ENCODE measurements around the gene PPM1H.

PPM1H gene

DNA sequence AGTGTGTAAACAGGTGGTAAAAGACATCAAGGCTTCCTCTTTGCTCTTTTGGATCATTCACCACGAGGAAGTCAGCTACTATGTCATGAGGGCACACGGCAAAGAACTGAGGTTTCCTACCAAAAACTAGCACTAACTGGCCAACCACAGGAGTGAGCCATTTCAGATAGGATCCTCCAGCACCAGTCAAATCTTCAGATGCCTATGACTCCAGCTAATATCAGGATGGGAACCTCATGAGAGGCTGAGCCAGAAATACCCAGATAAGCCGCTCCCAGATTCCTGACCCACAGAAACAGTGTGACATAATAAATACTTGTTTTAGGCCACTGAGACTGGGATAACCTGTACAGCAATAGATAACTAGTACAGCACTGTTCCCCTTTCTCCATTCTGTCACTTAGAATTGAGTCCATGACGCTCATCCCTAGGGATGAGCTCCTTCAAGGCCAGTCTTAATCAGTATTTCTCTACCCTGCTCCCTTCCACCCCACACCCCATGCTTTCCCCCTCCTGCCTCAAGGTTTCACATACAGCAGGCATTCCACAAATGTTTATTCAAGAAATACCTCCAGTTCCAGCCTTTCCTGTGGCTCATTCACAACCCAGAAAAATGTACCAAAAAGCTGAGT is 68.4 kb downstream of the PPM1H start:
- TF ChIP-seq, protein P1, sequence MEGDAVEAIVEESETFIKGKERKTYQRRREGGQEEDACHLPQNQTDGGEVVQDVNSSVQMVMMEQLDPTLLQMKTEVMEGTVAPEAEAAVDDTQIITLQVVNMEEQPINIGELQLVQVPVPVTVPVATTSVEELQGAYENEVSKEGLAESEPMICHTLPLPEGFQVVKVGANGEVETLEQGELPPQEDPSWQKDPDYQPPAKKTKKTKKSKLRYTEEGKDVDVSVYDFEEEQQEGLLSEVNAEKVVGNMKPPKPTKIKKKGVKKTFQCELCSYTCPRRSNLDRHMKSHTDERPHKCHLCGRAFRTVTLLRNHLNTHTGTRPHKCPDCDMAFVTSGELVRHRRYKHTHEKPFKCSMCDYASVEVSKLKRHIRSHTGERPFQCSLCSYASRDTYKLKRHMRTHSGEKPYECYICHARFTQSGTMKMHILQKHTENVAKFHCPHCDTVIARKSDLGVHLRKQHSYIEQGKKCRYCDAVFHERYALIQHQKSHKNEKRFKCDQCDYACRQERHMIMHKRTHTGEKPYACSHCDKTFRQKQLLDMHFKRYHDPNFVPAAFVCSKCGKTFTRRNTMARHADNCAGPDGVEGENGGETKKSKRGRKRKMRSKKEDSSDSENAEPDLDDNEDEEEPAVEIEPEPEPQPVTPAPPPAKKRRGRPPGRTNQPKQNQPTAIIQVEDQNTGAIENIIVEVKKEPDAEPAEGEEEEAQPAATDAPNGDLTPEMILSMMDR (IDR thresholded peaks at IDR 0.05; ENCODE audit: low read depth, low read length) = no peak
- DNase-seq (ENCODE audit: extremely low read depth, low read depth) = no peak

DNA sequence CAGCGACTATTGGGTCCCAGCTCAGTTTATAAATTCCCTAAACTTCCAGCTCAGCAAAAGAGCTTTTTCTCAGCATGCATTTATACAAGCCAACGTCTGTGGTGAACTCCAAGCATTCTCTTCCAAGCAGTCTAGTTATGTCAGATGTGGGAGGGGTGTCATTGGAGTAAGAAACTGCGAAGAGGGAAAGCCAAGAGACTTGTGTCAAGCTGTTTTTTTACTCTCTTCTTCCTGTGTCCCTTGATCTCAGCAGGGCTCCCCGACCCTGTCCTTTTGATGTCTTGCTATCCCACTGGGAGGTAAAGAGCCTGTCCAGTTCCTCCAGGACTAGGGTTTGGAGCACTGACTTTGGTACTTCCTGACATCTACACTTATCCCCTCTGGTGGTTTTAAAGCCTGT is 69.0 kb downstream of the PPM1H start:
- TF ChIP-seq, protein P1 (IDR thresholded peaks at IDR 0.05; ENCODE audit: low read depth, low read length) = no peak
- no peak for DNase-seq (ENCODE audit: extremely low read depth, low read depth)

GRCh38 chr12:62865065-62865464 is 69.9 kb downstream of the PPM1H start:
- DNase-seq (ENCODE audit: extremely low read depth, low read depth) = no peak

DNA sequence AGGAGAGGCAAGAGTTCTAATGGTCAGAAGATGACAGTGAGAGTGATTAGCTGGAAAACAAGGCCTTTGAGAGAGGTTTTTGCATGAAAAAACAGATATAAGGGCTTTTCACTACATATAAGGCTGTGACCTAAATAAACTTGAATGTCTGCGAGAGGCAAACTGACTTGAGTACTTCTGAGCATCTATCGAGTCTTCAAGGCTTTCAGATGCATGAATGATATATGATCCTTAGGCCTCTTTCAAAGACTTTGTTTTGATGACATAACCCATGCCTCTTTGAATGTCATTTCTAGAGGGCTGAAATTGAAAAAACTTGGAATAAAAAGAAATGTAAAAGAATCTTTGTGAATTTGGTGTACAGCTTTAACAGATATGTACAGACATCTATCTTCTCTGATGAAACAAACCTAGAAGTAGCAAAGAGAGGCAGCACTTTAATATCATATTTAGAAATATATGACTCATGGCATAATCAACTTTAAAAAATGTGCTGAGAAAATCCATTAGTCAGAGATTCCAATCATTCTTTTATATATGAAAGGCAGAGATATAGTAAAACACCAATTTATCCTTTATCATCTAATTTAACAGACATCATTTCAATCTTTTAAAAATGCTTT is 72.6 kb downstream of the PPM1H start:
- TF ChIP-seq, protein P1 (IDR thresholded peaks at IDR 0.05; ENCODE audit: low read depth, low read length) = no peak
- no peak for DNase-seq (ENCODE audit: extremely low read depth, low read depth)

More at GRCh38 chr12:62865065-62865464, 69.9 kb downstream of the PPM1H start:
- TF ChIP-seq, protein P1 (IDR thresholded peaks at IDR 0.05; ENCODE audit: low read depth, low read length) = no peak

DNA sequence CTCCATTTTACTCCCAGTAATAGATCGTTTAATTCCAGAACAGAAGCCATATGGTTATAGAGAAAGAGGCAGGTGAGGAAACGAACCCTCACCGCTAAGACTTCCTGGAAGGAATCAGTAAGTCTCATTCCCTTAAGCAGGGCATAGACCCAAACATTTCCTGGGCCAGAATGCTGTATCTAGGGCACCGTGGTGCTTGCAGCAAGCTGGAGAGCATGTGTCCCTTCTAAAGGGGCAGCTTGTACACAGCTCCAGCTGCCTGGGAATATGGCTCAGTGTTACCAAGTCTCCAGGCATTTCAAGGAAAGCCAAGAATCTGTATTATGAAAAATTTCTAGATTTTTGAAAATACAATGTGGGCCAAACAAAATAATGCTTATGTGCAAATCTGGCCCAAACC is 73.4 kb downstream of the PPM1H start:
- TF ChIP-seq, protein P1 (IDR thresholded peaks at IDR 0.05; ENCODE audit: low read depth, low read length) = no peak
- DNase-seq (ENCODE audit: extremely low read depth, low read depth) = no peak

DNA sequence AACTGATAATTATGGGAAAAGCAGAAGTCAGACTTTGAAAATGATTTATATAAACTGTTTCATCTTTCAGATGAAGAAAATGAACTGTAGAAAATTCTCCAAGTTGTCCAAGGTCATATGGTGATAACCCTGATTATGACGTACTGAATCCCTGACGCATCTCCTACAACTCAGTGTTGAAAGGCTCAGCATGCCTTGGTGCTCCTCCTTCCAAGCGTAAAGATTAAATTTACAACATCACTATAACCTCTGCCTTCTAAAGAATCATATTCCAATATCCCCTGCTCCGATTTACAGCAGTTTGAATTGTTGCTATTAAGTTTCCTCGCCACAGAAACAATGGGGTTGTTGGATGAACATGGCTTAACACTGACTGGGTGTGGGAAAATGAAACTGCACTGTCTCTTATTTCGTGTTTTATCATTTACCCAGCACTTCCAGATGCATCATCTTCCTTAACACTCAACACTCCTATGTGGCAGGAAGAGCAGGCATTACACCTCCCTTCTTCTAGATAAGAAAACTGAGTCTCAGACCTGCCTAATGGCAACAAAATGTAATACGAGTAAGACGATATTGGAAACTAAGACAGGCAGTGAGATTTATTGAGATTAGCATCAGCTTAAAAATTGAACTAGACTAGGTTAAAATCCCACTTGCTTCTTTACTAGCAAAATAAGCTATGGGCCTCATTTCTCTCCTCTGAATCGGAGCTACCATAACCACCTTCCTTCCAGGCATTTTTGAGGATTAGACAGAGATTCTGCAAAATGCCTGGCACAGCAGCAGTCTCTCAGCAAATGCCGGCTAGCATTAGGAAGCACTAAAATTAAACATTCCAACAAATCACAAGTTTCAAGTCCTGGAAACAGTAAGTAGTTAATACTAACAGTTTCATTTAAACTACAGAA is 74.2 kb downstream of the PPM1H start:
- DNase-seq (ENCODE audit: extremely low read depth, low read depth) = no peak
- TF ChIP-seq, protein P1 (IDR thresholded peaks at IDR 0.05; ENCODE audit: low read depth, low read length) = no peak

DNA sequence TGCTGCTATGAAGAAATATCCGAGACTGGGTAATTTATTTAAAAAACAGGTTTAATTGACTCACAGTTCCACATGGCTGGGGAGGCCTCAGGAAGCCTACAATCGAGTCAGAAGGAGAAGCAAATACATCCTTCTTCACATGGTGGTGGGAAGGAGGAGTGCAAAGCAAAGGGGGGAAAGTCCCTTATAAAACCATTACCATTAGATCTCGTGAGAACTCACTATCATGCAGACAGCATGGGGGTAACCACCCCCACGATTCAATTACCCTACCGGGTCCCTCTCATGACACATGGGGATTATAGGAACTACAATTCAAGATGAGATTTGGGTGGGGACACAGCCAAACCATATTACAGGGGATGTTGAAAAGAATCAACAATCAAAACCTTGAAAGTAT is 74.9 kb downstream of the PPM1H start:
- TF ChIP-seq, protein P1 (IDR thresholded peaks at IDR 0.05; ENCODE audit: low read depth, low read length) = no peak
- no peak for DNase-seq (ENCODE audit: extremely low read depth, low read depth)

All from AG09319 (cell line).